Measurements from ENCODE around the gene CTSO.

The CTSO gene

GRCh38 chr4:155948541-155948940, 5.1 kb downstream of the CTSO start:
- TF ChIP-seq TCF12 (IDR thresholded peaks at IDR 0.05; ENCODE audit: low read depth), result no peak
- no peak for TF ChIP-seq TEAD4 (IDR thresholded peaks at IDR 0.05)
- no peak for TF ChIP-seq FOXM1 (IDR thresholded peaks at IDR 0.05; ENCODE audit: borderline replicate concordance, low read depth)
- no peak for TF ChIP-seq TAF1 (IDR thresholded peaks at IDR 0.05; ENCODE audit: low read depth)
- TF ChIP-seq EP300 (IDR thresholded peaks at IDR 0.05; ENCODE audit: borderline replicate concordance), result no peak
- no peak for TF ChIP-seq MAX (IDR thresholded peaks at IDR 0.05)
- TF ChIP-seq, protein P1, sequence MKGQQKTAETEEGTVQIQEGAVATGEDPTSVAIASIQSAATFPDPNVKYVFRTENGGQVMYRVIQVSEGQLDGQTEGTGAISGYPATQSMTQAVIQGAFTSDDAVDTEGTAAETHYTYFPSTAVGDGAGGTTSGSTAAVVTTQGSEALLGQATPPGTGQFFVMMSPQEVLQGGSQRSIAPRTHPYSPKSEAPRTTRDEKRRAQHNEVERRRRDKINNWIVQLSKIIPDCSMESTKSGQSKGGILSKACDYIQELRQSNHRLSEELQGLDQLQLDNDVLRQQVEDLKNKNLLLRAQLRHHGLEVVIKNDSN (IDR thresholded peaks at IDR 0.05), result no peak

GRCh38 chr4:155946486-155946885, 7.2 kb downstream of the CTSO start:
- TF ChIP-seq ZBTB7A (IDR thresholded peaks at IDR 0.05; ENCODE audit: low read depth), result no peak
- no peak for TF ChIP-seq FOXM1 (IDR thresholded peaks at IDR 0.05; ENCODE audit: borderline replicate concordance, low read depth)
- TF ChIP-seq YY1 (IDR thresholded peaks at IDR 0.05; ENCODE audit: low read depth), result no peak
- no peak for TF ChIP-seq EGR1 (IDR thresholded peaks at IDR 0.05)
- TF ChIP-seq RAD21 (IDR thresholded peaks at IDR 0.05; ENCODE audit: low read depth), result no peak
- no peak for TF ChIP-seq CREB1 (IDR thresholded peaks at IDR 0.05; ENCODE audit: low read depth)
- no peak for TF ChIP-seq TAF1 (IDR thresholded peaks at IDR 0.05; ENCODE audit: low read depth)
- TF ChIP-seq NFIC (IDR thresholded peaks at IDR 0.05), result no peak
- TF ChIP-seq EP300 (IDR thresholded peaks at IDR 0.05; ENCODE audit: borderline replicate concordance), result no peak
- TF ChIP-seq, protein P1 (IDR thresholded peaks at IDR 0.05), result no peak
- no peak for TF ChIP-seq TEAD4 (IDR thresholded peaks at IDR 0.05)
- TF ChIP-seq MAX (IDR thresholded peaks at IDR 0.05), result no peak
- TF ChIP-seq, protein P2, sequence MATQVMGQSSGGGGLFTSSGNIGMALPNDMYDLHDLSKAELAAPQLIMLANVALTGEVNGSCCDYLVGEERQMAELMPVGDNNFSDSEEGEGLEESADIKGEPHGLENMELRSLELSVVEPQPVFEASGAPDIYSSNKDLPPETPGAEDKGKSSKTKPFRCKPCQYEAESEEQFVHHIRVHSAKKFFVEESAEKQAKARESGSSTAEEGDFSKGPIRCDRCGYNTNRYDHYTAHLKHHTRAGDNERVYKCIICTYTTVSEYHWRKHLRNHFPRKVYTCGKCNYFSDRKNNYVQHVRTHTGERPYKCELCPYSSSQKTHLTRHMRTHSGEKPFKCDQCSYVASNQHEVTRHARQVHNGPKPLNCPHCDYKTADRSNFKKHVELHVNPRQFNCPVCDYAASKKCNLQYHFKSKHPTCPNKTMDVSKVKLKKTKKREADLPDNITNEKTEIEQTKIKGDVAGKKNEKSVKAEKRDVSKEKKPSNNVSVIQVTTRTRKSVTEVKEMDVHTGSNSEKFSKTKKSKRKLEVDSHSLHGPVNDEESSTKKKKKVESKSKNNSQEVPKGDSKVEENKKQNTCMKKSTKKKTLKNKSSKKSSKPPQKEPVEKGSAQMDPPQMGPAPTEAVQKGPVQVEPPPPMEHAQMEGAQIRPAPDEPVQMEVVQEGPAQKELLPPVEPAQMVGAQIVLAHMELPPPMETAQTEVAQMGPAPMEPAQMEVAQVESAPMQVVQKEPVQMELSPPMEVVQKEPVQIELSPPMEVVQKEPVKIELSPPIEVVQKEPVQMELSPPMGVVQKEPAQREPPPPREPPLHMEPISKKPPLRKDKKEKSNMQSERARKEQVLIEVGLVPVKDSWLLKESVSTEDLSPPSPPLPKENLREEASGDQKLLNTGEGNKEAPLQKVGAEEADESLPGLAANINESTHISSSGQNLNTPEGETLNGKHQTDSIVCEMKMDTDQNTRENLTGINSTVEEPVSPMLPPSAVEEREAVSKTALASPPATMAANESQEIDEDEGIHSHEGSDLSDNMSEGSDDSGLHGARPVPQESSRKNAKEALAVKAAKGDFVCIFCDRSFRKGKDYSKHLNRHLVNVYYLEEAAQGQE (IDR thresholded peaks at IDR 0.05; ENCODE audit: low read depth), result no peak
- TF ChIP-seq TCF12 (IDR thresholded peaks at IDR 0.05; ENCODE audit: low read depth), result no peak
- no peak for TF ChIP-seq CEBPB (IDR thresholded peaks at IDR 0.05)

DNA sequence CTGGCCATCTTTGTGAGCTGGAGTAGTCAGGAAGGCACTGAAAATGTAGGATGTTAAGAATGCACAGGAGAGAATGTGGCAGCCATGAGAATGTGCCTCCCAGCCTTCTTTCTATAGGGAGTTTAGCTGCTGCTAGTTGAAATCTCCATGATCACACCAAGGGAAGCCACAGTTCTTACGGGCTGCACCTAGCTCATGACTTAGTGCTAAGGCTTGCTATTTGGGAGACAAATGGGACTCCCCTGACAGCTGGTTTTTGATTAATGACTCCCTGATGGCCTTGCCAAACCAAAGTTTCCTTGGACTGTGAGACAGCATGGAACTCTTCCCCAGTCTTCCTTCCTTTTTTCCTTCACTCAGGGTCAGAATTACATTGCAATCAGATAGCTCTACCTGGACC, 9.2 kb downstream of the CTSO start:
- TF ChIP-seq TAF1 (IDR thresholded peaks at IDR 0.05; ENCODE audit: low read depth), result no peak
- no peak for TF ChIP-seq EGR1 (IDR thresholded peaks at IDR 0.05)
- TF ChIP-seq ZBTB7A (IDR thresholded peaks at IDR 0.05; ENCODE audit: low read depth), result no peak
- TF ChIP-seq, protein P1 (IDR thresholded peaks at IDR 0.05), result no peak
- no peak for TF ChIP-seq TEAD4 (IDR thresholded peaks at IDR 0.05)
- no peak for TF ChIP-seq CEBPB (IDR thresholded peaks at IDR 0.05)
- no peak for TF ChIP-seq RAD21 (IDR thresholded peaks at IDR 0.05; ENCODE audit: low read depth)
- TF ChIP-seq MAX (IDR thresholded peaks at IDR 0.05), result no peak
- no peak for TF ChIP-seq YY1 (IDR thresholded peaks at IDR 0.05; ENCODE audit: low read depth)
- no peak for TF ChIP-seq TCF12 (IDR thresholded peaks at IDR 0.05; ENCODE audit: low read depth)
- TF ChIP-seq EP300 (IDR thresholded peaks at IDR 0.05; ENCODE audit: borderline replicate concordance), result no peak

- TF ChIP-seq, protein P2 (IDR thresholded peaks at IDR 0.05; ENCODE audit: low read depth), result no peak
- TF ChIP-seq FOXM1 (IDR thresholded peaks at IDR 0.05; ENCODE audit: borderline replicate concordance, low read depth) (no peak), CEBPB (IDR thresholded peaks at IDR 0.05) (no peak), CREB1 (IDR thresholded peaks at IDR 0.05; ENCODE audit: low read depth) (no peak), TAF1 (IDR thresholded peaks at IDR 0.05; ENCODE audit: low read depth) (no peak), TCF12 (IDR thresholded peaks at IDR 0.05; ENCODE audit: low read depth) (no peak), EGR1 (IDR thresholded peaks at IDR 0.05) (no peak), EP300 (IDR thresholded peaks at IDR 0.05; ENCODE audit: borderline replicate concordance) (no peak), ZBTB7A (IDR thresholded peaks at IDR 0.05; ENCODE audit: low read depth) (no peak), TEAD4 (IDR thresholded peaks at IDR 0.05) (no peak), MAX (IDR thresholded peaks at IDR 0.05) (no peak), YY1 (IDR thresholded peaks at IDR 0.05; ENCODE audit: low read depth) (no peak), RAD21 (IDR thresholded peaks at IDR 0.05; ENCODE audit: low read depth) (no peak), NFIC (IDR thresholded peaks at IDR 0.05) (no peak)
- TF ChIP-seq, protein P1 (IDR thresholded peaks at IDR 0.05), result no peak
Measured at GRCh38 chr4:155943605-155944291, 9.9 kb downstream of the CTSO start.
